ENCODE measurements around the gene NSFL1C. TPM values are rescaled to one million over a fixed set of nuclear protein-coding genes. Genes with fewer than 3 reads are reported as not detected.

Gene NSFL1C
- total RNA-seq, 2 donors from 2014 or later: 67.4 to 76.0 TPM

DNA sequence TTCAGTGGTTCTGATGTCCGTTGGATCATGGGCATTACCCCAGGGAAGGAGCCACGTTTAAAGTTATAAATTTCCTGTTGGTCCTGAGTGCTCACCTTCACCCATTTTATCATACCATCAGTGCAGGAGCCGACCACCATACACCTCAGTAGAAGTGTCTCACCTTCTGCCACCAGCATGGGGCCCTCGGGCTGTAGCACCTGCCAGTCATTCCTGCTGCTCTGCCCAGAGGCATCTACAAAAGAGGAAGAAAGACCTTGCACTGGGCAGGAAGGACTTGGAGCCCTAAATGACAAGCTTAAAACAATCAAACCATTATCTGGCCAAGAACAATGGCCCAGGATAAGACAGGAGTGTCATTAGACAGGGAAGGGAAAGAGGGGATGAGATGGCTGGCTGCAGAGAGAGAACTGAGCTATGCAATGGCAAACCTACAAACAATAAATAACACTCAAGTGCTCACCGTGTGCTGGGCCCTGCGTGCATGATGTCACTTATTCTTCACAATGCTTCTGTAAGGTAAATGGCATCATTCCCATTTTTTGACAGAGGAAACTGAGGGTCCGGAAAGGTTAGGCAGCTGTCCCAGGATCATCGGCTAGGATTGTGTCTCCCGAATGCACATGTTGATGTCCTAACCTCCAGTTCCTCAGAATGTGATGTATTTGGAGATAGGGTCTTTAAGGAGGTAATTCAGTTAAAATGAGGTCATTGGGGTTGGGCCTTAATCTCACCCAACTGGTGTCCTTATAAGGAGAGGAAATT lies 13.4 kb upstream of the NSFL1C start:
- no peaks in the 10 kb centered on the region for H3K4me1 ChIP-seq
- H3K27ac ChIP-seq: no peak overlapping the region
- intact Hi-C loops (cut with DNase I): no loop called here
- TF ChIP-seq, protein P1, sequence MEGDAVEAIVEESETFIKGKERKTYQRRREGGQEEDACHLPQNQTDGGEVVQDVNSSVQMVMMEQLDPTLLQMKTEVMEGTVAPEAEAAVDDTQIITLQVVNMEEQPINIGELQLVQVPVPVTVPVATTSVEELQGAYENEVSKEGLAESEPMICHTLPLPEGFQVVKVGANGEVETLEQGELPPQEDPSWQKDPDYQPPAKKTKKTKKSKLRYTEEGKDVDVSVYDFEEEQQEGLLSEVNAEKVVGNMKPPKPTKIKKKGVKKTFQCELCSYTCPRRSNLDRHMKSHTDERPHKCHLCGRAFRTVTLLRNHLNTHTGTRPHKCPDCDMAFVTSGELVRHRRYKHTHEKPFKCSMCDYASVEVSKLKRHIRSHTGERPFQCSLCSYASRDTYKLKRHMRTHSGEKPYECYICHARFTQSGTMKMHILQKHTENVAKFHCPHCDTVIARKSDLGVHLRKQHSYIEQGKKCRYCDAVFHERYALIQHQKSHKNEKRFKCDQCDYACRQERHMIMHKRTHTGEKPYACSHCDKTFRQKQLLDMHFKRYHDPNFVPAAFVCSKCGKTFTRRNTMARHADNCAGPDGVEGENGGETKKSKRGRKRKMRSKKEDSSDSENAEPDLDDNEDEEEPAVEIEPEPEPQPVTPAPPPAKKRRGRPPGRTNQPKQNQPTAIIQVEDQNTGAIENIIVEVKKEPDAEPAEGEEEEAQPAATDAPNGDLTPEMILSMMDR (IDR thresholded peaks at IDR 0.05): no peak
- H3K9ac ChIP-seq (ENCODE audit: low read depth in 2 of 2, low read length in 2 of 2): no peak overlapping the region
- DNase-seq: no peak
- no peaks in the 10 kb centered on the region for H3K27me3 ChIP-seq
- no peaks in the 10 kb centered on the region for H3K36me3 ChIP-seq
- H3K4me3 ChIP-seq: no peak overlapping the region
- no peaks in the 10 kb centered on the region for H3K9me3 ChIP-seq

DNA sequence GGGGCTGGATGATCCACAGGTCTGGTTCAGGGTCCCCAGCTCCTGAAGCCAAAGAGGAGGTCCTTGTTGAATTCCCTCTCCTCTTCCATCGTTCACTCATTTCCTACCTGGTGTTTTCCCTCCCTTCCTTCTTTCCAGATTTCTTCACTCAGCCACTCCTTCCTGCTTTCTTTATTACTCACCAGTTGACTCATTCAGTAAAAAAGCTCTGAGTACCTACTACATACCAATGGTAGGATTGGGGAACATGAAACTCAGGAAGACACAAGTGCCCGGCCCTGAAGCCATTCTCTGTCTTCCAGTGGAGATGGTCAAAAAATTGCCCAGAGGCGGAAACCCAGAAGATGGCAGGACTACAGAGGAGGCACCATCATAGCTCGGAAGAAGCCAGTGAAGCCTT lies 11.9 kb upstream of the NSFL1C start:
- DNase-seq: no peak
- Histone ChIP-seq H3K9ac (ENCODE audit: low read depth in 2 of 2, low read length in 2 of 2) (no peak overlapping the region), H3K36me3 (no peaks in the 10 kb centered on the region), H3K27ac (no peak overlapping the region), H3K9me3 (no peaks in the 10 kb centered on the region), H3K27me3 (no peaks in the 10 kb centered on the region), H3K4me3 (no peak overlapping the region), H3K4me1 (no peaks in the 10 kb centered on the region)
- TF ChIP-seq, protein P1 (IDR thresholded peaks at IDR 0.05): no peak
- intact Hi-C loops (cut with DNase I): no loop called here

DNA sequence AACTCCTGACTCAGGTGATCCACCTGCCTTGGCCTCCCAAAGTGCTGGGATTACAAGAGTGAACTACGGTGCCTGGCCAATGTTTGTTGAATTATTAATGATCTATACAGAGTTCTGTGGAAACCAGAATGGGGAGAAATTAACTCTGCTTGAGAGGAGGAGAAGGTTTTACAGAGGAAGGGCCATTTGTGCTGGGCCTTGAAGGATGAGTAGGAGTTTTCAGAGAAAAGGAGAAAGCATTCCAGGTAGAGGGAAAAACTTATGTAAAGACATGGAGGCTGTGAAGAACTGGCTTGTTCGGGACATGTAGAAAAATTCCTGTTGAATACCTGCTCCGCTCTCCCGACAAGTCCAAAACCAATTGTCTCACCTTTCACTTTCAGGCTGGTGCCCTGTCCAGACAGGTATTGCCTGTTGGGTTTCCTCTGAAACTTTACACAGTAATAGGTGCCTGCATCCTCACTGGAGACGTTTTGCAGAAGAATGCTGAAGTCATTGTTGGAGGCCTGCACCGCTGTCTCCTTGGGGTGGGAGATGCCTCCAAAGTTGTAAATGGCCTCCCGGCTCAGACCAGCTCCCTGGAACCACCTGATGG lies 11.3 kb upstream of the NSFL1C start:
- TF ChIP-seq, protein P1 (IDR thresholded peaks at IDR 0.05): no peak
- intact Hi-C loops (cut with DNase I): no loop called here
- H3K9ac ChIP-seq (ENCODE audit: low read depth in 2 of 2, low read length in 2 of 2): no peak overlapping the region
- H3K27me3 ChIP-seq: no peaks in the 10 kb centered on the region
- no peaks in the 10 kb centered on the region for H3K9me3 ChIP-seq
- H3K36me3 ChIP-seq: no peaks in the 10 kb centered on the region
- no peak for DNase-seq
- H3K4me1 ChIP-seq: no peaks in the 10 kb centered on the region
- no peak overlapping the region for H3K4me3 ChIP-seq
- H3K27ac ChIP-seq: no peak overlapping the region

DNA sequence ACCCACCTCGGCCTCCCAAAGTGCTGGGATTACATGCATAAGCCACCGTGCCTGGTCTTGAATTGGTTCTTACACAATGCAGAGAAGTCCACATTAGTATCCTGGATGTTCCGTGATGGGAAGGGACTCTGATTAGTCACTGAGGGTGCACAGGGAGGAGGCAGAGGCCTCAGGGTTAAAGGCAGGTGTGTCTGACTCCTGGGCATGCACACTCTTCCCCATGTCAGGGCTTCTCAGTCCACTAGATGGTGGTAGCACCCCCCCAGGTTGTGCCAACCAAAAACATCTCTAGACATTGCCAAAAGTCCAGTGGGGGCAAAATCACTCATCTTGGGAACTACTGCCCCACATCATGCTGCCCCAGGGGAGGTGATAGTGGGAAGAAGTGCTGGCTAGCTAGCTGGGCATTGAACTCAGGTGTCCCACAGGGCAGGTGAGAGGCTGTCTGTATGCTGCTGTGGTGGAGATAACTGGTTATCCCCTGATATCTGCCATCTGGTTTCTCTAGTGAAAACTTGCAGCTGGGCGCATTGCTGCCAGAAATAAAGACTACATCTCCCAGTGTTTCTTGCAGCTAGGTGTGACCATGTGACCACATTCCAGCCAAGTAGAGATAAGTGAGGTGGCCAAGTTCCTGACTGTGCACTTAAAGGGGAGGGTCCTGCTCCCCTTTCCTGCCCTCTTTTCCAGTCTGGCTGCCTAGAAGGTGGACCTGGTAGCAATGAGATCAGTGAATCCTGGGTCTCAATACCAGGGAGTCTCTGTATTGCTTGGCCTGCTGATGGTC lies 8.4 kb upstream of the NSFL1C start:
- Histone ChIP-seq H3K27ac (no peak overlapping the region), H3K4me1 (peaks cover 5% of the 10 kb centered on the region)

DNA sequence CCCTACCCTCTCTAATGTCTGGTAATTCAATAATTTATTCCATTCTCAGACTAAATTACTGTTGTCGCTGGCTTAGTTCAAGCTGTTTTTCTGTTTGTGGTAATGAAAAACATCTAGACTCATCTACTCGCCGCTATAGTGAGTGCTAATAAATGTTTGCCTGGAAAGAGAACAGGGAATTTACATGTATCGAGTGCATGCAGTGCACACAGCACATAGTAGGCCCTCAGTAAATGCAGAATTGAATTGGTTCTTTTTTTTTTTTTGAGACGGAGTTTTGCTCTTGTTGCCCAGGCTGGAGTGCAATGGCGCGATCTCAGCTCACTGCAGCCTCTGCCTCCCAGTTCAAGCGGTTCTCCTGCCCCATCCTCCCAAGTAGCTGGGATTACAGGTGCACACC lies 7.7 kb upstream of the NSFL1C start:
- intact Hi-C loops (cut with DNase I): no loop called here
- peaks cover 8% of the 10 kb centered on the region for H3K4me1 ChIP-seq
- no peak overlapping the region for H3K27ac ChIP-seq
- H3K36me3 ChIP-seq: no peaks in the 10 kb centered on the region
- no peak overlapping the region for H3K9ac ChIP-seq (ENCODE audit: low read depth in 2 of 2, low read length in 2 of 2)
- H3K4me3 ChIP-seq: no peak overlapping the region
- DNase-seq: no peak
- no peaks in the 10 kb centered on the region for H3K27me3 ChIP-seq
- no peaks in the 10 kb centered on the region for H3K9me3 ChIP-seq
- TF ChIP-seq, protein P1 (IDR thresholded peaks at IDR 0.05): no peak

More for the DNA sequence above, 8.4 kb upstream of the NSFL1C start:
- intact Hi-C loops (cut with DNase I): no loop called here
- H3K4me3 ChIP-seq: no peak overlapping the region
- H3K9ac ChIP-seq (ENCODE audit: low read depth in 2 of 2, low read length in 2 of 2): no peak overlapping the region
- no peaks in the 10 kb centered on the region for H3K27me3 ChIP-seq
- no peaks in the 10 kb centered on the region for H3K9me3 ChIP-seq
- TF ChIP-seq, protein P1 (IDR thresholded peaks at IDR 0.05): no peak
- H3K36me3 ChIP-seq: no peaks in the 10 kb centered on the region
- no peak for DNase-seq
